ENCODE results near the gene CPNE5. TPM values are rescaled to one million over a fixed set of nuclear protein-coding genes. Genes with fewer than 3 reads are reported as not detected.

CPNE5 gene
- total RNA-seq, 6 experiments from 2014 or later: 0.12 to 0.37 (median 0.26) TPM; not detected in 2

DNA sequence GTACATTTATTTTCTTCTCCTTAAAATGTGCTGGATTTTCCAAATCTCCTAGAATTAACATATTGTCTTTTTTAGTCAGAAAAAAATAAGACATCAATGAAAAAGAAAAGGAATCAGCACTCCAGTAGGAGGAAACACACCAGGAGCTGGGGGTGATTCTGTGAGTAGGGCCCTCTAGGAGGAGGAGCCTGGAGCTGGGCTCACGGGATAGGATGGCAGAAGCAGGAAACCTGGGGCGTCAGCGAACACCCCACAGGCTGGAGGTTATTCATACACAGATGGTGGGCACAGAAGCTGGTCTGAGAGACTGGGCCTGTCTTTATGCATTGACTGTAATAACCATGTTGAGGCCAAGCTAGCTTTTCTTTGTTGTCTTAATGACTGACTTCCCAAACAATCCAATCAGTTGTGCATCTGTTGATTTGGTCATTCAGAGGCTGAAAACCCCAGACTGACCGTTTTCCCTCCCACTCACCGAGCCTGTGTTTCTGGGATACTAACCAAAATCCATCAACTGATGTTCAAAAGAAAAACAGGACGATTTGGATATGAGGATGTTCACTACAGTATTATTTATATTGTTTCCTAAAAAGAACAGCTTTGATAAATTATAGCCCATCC, 53.1 kb downstream of the CPNE5 start:
- peaks cover 19% of the 10 kb centered on the region for H3K27me3 Mint-ChIP-seq (ENCODE audit: insufficient read depth)
- no peak overlapping the region for H3K27ac Mint-ChIP-seq
- TF ChIP-seq, protein P1, sequence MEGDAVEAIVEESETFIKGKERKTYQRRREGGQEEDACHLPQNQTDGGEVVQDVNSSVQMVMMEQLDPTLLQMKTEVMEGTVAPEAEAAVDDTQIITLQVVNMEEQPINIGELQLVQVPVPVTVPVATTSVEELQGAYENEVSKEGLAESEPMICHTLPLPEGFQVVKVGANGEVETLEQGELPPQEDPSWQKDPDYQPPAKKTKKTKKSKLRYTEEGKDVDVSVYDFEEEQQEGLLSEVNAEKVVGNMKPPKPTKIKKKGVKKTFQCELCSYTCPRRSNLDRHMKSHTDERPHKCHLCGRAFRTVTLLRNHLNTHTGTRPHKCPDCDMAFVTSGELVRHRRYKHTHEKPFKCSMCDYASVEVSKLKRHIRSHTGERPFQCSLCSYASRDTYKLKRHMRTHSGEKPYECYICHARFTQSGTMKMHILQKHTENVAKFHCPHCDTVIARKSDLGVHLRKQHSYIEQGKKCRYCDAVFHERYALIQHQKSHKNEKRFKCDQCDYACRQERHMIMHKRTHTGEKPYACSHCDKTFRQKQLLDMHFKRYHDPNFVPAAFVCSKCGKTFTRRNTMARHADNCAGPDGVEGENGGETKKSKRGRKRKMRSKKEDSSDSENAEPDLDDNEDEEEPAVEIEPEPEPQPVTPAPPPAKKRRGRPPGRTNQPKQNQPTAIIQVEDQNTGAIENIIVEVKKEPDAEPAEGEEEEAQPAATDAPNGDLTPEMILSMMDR (IDR thresholded peaks at IDR 0.05): no peak
- H3K4me1 Mint-ChIP-seq (ENCODE audit: low read depth): peaks cover 16% of the 10 kb centered on the region
- no peaks in the 10 kb centered on the region for H3K36me3 Mint-ChIP-seq (ENCODE audit: low read depth)
- H3K4me3 Mint-ChIP-seq: no peak overlapping the region
- DNase-seq: no peak
- no peaks in the 10 kb centered on the region for H3K9me3 Mint-ChIP-seq

DNA sequence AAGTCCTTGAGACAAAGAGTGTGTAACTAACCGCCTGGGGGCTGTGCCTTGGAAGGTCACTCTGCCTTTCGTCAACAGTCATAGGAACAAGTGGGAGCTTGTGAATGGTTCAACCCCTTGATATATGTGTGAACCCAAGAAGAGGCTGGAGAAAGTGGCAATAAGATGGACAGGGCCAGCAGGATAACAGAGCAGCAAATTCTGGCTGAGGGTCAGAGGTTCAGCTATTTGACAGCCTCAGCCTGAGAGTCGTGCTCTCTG, 54.9 kb downstream of the CPNE5 start:
- TF ChIP-seq, protein P1 (IDR thresholded peaks at IDR 0.05): no peak
- Mint-ChIP-seq H3K9me3 (no peaks in the 10 kb centered on the region), H3K4me1 (ENCODE audit: low read depth) (peaks cover 7% of the 10 kb centered on the region), H3K36me3 (ENCODE audit: low read depth) (no peaks in the 10 kb centered on the region), H3K27ac (no peak overlapping the region), H3K27me3 (ENCODE audit: insufficient read depth) (peaks cover 18% of the 10 kb centered on the region), H3K4me3 (no peak overlapping the region)
- no peak for DNase-seq

DNA sequence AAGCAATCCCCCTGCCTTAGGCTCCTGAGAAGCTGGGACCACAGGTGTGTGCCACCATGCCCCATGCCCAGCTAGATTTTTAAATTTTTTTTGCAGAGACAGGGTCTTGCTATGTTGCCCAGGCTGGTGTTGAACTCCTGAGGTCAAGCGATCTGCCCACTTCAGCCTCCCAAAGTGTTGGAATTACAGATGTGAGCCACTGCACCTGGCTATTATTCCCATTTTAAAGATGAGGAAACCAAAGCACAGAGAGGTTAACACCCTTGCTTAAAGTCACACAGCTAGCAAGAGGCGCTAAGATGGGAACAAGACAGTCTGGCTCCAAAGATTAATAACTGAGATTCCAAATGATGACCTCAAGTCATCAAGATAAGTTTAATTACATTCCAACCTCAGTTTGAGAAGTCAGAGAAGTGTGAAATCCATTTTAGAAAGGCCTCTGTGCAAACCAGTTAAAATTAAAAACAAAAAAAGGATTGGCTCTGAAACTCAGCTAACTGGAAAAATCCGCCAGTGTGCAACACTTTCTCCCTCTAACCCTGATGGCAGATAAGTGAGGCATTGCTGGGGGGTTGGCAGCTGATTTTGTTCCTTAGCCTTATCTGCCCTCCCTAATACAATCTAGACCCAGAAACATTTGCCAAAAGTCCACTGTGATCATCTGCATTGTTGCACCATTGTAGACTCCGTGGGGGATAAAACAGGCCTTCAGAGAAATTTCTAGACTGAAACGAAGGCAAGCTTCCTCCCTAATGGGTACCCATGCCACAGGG, 55.5 kb downstream of the CPNE5 start:
- Mint-ChIP-seq H3K27me3 (ENCODE audit: insufficient read depth) (peaks cover 17% of the 10 kb centered on the region), H3K9me3 (no peaks in the 10 kb centered on the region), H3K4me1 (ENCODE audit: low read depth) (peaks cover 2% of the 10 kb centered on the region), H3K36me3 (ENCODE audit: low read depth) (no peaks in the 10 kb centered on the region), H3K4me3 (no peak overlapping the region), H3K27ac (no peak overlapping the region)
- no peak for DNase-seq
- TF ChIP-seq, protein P1 (IDR thresholded peaks at IDR 0.05): no peak

DNA sequence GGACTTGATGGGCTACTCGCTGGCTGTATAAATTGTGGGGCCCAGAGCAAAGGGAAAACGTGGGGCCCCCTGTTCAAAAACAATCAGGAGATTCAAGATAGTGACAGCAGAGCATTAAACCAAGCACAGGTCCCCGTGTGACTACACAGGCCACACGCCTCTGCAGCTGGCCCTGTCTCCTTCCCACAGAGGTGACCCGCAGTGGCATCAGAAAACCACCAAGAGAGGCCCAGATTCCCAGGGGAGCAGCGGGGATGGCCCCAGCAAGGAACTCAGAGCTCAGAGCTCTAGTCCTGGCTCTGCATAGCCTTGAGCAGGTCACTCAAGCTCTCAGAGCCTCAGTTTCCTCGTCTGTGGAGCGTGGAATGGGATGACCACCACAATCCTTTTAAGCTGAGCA, 57.6 kb downstream of the CPNE5 start:
- TF ChIP-seq, protein P1 (IDR thresholded peaks at IDR 0.05): no peak
- H3K4me1 Mint-ChIP-seq (ENCODE audit: low read depth): no peaks in the 10 kb centered on the region
- no peaks in the 10 kb centered on the region for H3K36me3 Mint-ChIP-seq (ENCODE audit: low read depth)
- no peak overlapping the region for H3K4me3 Mint-ChIP-seq
- no peak for DNase-seq
- H3K27ac Mint-ChIP-seq: no peak overlapping the region
- H3K27me3 Mint-ChIP-seq (ENCODE audit: insufficient read depth): peaks cover 19% of the 10 kb centered on the region
- no peaks in the 10 kb centered on the region for H3K9me3 Mint-ChIP-seq

DNA sequence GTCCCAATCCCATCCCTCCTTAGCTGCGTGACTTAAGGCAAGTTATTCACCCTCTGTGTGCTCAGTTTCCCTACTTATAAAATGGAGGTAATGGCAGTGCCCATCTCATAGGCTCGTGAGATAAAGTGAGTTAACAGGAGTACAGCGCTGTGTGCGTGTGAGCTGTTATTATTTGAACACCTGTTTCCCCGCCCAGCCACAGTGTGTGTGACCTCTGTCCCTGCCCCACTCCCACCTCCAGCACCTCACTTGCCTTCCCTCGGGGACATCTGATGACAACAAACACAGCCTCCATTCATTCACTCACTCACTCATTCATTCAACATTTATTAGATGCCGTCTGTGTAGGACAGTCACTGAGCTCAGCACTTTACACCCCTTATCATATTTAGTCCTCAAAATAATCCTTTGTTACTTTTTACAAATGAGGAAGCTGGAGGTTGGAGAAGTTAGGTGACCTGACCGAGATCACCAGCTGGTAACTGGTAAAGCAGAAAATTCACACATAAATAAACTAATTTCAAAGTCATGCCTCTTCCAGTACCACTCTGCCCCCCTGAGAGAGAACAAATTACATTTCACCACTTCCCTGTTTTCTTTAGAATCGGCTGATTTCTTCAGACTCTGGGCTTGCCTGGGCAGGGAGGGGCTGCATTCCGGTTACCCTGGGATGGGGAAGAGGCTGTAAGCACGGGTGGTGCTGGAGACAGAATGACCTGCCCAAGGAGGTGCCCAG, 58.6 kb downstream of the CPNE5 start:
- Mint-ChIP-seq H3K27me3 (ENCODE audit: insufficient read depth) (peaks cover 23% of the 10 kb centered on the region), H3K27ac (no peak overlapping the region), H3K4me3 (no peak overlapping the region), H3K9me3 (no peaks in the 10 kb centered on the region), H3K4me1 (ENCODE audit: low read depth) (no peaks in the 10 kb centered on the region), H3K36me3 (ENCODE audit: low read depth) (no peaks in the 10 kb centered on the region)
- TF ChIP-seq, protein P1 (IDR thresholded peaks at IDR 0.05): no peak
- no peak for DNase-seq
